Renal cortical epithelial cell (primary cell): ENCODE data around the gene HOXA5. TPM values are rescaled to one million over a fixed set of nuclear protein-coding genes. Genes with fewer than 3 reads are reported as not detected.
A peak's percentile ranks its signal among the peaks of the same experiment; 100 is the strongest.

Source experiments
- DNase-seq: peaks from one replicate; pipeline ENCODE4 v3.0.0-alpha.2; 2011; ENCODE audit warnings: low read depth
- total RNA-seq: library from RNA; depleted of rRNA; stranded (reverse); fragments of >200 nt; gene quantifications from 2 replicates; pipeline ENCODE4 v1.2.3, GENCODE V29; 2014

Gene HOXA5
- total RNA-seq, 1 donor from 2014 or later, result 34.2 TPM

DNA sequence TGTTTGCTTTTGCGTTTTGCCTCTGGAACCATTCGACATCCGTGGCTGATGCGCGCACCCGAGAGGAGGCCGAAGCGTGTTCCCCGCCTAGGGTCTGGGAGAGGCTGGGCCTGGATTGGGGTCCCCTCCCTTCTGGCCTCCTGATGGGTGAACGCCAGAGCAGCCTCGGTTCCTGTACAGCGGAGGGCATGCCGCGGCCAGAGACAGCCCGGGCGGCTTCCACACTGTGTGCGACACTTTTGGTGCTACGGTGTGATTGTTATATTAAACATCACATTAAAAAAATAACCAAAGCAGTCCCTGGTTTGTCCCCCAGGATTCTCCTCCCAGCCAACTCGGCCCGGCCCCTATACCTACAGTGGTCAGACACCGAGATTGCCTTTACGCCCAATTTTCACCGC lies 16.7 kb upstream of the HOXA5 start:
- DNase-seq, result no peak

GRCh38 chr7:27159266-27160144 lies 16.0 kb upstream of the HOXA5 start:
- no peak for DNase-seq

DNA sequence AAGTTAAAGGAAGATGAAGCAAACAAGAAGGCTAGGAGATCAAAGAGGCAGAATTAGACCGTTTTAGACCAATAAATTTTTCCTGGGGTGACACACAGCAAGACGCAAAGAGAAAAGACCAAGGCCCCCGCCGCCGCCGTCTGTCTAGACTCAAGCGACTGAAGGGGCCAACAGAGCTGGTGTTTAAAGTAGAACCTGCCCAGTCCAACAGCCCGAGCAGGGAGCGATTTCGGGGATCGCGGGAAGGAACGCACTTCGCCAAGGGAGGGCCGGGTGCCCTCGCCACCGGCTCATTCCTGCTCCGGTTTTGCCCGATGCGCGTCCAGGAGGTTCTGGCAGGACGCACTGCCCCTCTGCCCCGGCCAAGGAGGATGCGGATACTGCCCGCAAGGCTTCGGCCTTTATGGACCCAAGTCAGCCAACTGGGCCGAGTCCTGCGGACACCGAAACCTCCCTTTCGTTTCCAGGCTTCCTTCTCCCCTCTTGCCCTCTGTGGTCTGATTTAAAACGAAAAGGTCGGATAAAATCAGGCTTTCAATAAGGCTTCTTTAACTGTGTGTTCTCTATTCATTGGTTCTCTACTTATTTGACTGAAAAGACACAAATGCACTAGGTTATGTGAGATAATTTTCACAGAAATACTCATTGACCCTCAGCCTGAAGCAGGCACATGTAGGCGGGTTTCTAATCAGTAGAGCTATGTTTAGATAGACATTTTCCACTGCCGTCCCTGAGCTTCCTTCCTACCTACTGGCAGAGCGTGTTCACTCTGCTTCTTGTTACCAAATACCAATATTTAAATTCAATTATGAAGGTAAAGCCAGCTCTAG lies 15.2 kb upstream of the HOXA5 start:
- DNase-seq, result no peak

DNA sequence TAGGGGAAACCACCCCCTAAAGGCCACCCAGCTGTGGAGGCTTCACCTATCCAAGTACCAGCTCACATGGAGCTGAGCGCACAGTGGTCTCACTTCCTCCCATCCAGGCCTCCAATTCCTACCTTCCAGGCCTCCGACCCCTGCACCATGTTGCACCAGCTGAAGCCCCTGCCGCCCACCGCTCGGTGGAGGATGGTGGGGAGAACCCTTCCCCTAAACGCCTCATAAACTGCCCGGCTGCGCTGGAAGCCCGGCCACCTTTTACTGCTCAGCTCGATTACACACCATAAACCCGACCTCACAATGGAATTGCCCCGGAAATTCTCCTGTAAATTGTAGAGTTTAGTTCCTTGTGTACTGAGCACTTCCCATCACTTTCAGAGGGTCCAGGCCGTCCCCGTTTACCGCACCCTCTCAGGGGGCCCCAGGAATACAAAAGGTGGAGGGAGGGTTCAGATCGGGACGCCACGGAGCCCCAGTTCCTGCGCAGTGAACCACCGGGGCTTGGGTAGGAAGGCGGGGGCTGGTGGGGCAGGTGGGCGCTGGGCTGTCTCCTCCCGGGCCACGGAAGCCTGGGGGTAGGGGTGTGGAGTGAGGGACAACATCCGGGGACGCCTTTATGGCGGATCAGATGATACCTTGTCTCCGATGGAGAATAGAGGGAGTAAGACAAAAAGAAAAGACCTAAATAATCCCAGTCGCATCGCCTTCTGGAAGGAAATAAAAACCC lies 14.4 kb upstream of the HOXA5 start:
- DNase-seq, result no peak

- no peak for DNase-seq
Measured at GRCh38 chr7:27156916-27157701, 13.6 kb upstream of the HOXA5 start.

GRCh38 chr7:27156508-27156898 lies 13.0 kb upstream of the HOXA5 start, which contains the start of gene HOXA7:
Gene HOXA7 (minus strand): TSS chr7:27156675. CDS start chr7:27156545, 130 bp downstream.
- no peak for DNase-seq

DNA sequence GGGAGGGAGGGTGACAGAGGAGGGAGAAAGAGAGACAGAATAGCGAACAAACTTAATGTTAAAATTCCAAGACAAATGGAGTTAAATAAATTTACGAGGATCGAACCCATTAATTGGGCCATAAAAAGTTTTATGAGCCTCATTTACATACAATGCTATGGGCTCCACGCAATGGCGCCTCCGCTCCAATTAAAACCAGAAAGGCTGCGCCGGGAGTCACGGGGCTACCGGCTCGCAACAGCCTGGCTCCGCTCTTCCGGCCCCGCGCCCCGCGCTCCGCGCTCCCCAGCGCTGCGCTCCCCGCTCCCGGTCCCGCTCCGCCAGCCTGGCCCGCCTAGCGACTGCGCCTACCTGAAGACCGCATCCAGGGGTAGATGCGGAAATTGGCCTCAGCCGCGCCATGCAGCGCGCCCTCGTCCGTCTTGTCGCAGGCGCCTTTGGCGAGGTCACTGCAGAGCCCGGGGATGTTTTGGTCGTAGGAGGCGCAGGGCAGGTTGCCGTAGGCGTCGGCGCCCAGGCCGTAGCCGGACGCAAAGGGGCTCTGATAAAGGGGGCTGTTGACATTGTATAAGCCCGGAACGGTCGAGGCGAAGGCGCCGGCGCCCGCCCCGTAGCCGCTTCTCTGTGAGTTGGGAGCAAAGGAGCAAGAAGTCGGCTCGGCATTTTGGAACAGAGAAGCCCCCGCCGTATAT lies 12.5 kb upstream of the HOXA5 start:
- no peak for DNase-seq

DNA sequence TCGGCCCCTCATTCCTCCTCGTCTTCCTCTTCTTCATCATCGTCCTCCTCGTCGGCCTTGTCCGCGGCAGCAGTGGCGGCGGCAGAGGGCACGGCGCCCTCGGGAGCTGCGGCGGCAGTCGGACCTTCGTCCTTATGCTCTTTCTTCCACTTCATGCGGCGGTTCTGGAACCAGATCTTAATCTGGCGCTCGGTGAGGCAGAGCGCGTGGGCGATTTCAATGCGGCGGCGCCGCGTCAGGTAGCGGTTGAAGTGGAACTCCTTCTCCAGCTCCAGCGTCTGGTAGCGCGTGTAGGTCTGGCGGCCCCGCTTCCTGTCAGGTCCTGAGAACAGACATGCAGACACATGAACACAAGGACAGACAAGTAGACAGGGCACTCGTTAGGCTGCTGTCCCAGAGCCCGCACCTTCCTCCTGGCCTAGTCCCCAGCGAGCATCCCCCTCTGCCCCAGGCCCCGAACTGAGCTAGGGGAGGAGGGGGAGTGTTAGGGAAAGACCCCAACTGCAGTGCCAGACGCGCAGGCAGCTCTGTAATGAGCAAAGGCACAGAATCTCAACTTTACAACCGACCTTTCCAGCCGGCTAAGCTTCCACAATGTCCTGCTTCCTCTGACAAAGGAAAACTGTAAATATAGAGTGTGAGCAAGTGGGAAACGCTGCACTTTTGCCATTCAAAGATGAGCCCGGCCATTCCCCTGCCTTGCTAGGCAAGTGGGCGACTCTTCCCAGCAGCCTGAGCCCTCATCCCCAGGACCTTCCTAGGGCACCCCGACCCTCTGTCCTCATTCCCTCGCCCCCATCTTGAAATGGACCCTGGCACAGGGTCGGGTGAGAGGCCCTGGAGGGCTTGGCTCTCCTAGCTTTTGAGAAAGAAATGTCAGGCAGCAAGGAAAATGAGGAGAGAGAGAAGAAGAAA lies 11.7 kb upstream of the HOXA5 start:
- DNase-seq, result peak; percentile 64

- no peak for DNase-seq
Measured at GRCh38 chr7:27154369-27154768, 10.9 kb upstream of the HOXA5 start.

DNA sequence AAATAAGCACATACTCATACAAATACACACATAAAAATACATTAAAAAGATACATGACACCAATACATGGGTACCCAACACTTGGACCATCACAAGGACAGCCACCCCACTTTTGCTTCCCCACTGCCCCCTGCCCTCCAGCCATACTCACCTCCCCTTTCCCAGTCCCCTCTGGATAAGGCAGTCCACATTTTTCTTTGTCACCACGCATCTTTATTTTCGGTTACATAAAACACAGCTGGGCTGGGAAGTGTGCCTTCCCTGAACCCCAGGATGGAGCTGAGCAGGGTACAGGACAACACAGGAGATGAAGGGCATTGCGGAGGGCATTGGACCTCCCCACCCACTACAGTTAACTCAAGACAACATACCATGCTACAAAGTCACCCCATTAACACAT lies 10.0 kb upstream of the HOXA5 start:
- DNase-seq, result no peak

- DNase-seq, result no peak
Measured at GRCh38 chr7:27152816-27153442, 9.4 kb upstream of the HOXA5 start.

DNA sequence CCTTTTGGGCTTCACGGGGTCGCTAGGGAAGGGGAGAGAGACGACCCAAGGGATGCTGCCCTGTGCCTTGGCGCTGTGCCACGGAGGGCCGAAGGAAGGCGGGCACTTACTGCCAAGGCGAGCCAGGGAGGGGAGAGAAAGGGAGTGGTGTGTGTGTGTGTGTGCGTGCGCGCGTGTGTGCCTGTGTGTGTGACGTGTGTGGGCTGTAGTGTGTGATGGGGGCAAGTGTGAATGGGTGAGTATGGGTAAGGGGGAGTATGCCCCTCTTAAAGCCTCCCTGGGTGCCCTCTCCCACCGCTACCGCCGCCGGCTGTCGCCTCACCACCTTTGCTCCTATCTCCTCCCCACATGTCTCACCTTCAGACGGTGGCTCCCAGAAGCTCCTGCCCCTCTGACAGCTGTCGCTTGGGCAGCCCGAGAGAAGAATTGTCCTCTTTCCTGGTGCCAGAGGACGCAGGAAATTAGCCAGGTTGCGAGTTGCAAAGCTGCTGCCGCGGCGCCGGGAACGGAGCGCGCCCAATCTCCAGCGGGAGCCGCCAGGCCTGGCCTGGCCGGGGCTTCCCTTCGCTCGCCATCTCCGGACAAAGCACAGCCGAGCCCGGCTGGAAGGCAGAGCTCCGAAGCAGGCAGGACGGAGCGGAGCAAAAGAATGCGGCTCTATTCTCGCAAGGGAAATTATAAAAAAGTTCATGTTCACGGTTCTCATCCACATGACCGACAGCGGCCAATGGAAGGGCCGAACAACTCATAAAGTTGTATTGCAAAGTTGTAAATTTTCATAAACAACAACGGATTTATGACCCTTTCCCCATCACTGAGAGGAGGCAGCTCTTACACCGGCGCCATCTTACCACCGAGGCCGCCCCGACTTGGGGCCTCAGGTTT lies 8.7 kb upstream of the HOXA5 start, which contains the start of gene HOXA3:
Gene HOXA3 (minus strand): TSS at position 653 of the 885 bp plus-strand sequence. CDS start 41,943 bp downstream, outside the sequence.
- peak; percentile 86 for DNase-seq

GRCh38 chr7:27151341-27151930 lies 8.0 kb upstream of the HOXA5 start:
- no peak for DNase-seq

- DNase-seq, result no peak
Measured at GRCh38 chr7:27150568-27151340, 7.3 kb upstream of the HOXA5 start.

GRCh38 chr7:27149842-27150567 lies 6.5 kb upstream of the HOXA5 start:
- no peak for DNase-seq
